Stimulated activated CD8-positive, alpha-beta memory T cell treated with anti-CD3 and anti-CD28 coated beads, Interleukin-7, amount 100 ng/mL, for 4 hours (primary cell): ENCODE measurements around the gene COL13A1.

Experiments used
- DNase-seq, 2 donors: peaks; one replicate each; pipeline ENCODE4 v3.0.0-alpha.2; 2020; ENCODE audit warnings: low read depth in 2 of 2

The COL13A1 gene

DNA sequence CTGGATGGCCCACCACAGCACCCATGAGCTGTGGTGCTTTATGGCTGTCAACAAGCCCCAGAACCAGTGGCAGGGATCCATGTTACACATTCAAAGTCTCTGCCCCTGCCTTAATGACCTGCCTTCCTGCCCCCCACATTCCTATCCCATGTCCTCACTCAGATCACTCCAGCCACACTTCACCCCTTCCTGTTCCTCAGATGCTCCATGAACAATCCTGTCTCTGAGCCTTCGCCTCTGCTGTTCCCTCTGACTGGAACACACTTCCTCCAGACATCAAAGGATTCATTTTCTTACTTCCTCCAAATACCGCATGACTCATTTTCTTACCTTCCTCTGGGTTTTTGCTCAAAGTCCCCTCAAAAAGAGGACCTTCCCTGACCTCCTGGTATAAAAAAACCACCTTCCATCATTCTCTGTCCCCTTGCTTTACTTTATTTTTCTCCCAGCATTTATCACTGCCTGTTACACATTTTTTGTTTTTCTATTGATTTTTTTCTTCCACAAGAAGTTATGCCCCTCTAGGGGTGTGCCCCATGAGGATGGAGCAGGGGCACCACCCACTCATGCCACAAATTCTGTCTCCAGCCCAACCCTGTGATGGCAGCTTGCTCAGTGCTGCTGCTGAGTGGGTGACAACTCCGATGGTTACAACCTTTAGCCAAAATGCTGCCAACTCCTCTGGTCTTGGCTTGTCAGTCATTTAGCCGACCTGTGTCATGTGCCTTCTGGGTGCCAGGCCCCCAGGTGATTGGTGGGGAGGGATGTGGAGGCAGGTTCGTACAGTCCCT, 18.2 kb downstream of the COL13A1 start:
- DNase-seq: no peak

DNA sequence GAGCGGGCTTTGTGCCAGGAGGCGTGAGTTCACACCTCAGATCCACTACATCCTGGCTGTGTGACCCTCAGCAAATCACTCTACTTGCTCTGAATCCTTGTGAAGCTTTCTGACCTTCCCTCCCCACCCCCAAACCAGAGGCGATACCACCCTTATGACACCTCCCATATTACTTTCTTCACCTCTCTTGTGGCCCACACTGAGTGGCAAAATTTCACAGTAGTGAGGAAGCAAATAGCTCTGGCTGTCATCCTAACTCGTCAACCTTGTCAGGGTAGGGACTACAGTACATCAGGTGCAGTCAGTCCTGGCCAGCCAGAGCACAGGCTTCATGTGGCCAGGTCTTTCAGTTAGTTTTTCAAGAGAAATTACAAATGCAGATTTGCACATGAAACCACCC, 19.1 kb downstream of the COL13A1 start:
- no peak for DNase-seq

DNA sequence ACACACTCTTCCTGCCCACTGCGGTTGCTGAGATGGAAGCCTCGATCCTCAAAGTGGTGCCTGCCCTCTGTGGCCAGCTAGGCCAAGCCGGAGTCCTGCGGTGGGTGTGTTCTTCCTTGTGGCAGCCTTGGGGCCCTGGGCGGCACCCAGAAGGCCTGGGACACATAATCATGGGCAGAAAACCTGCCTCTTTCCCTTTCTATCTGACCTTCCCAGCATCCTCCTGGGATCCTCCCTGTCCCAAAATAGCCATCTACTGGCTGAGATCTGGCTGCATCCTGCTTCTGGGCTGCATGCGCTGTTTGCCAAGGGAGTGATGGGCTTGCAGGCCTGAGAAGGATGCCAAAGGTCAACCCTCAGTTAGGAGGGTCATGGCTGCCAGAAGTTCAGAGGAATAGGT, 23.9 kb downstream of the COL13A1 start:
- no peak for DNase-seq

DNA sequence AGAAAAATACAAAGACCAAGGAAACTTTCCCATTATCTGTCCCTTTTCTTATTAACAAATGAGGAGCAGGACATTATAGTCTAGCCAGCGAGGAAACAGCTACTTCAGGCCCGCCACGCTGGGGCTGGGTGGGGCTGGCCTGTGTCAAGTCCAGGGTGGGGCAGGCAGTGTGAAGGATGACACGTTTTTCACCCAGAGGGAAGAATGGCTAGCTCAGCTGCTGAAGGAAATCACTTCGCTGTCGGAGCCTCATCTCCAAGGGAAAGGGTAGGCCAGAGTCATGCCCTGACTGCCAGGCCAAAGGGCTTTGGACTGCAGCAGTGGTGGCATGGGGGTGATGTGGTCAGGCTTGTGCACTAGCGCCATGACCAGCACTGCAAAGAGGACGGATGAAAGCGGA, 24.4 kb downstream of the COL13A1 start:
- no peak for DNase-seq

DNA sequence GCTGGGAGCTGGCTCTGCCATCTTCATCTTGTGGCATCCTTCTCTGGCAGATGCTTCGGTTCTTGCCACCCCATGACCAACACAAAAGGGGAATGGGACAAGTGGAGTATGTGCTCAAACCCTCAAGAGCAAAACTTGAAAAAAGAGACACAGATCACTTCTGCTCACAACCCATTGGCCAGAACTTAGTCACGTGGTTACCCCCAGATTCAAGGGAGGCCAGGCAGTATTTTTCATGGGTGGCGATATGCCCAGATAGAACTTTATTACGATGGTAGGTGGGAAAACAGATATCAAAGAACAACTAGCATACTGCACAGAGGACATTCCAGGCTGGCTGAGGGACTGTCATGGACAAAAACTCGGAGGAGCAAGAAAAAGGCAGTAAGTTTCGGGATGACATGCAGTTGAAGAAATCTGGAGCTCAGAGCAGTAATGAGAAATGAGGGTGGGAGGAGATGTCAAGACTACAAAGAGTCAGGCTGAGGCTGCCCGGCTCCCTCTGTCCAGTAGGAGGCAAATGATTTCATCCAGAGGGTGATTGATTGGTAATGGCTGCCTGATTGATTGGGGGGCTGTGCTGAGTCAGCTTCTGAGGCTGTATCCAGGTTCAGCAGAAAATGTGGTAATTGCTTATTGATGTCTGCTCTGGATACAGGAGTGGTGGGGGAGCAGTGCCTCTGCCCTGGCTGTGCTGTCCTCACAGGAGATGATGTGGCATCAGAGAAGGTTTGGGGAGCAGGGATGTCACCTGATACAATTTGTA, 25.3 kb downstream of the COL13A1 start:
- DNase-seq: no peak

DNA sequence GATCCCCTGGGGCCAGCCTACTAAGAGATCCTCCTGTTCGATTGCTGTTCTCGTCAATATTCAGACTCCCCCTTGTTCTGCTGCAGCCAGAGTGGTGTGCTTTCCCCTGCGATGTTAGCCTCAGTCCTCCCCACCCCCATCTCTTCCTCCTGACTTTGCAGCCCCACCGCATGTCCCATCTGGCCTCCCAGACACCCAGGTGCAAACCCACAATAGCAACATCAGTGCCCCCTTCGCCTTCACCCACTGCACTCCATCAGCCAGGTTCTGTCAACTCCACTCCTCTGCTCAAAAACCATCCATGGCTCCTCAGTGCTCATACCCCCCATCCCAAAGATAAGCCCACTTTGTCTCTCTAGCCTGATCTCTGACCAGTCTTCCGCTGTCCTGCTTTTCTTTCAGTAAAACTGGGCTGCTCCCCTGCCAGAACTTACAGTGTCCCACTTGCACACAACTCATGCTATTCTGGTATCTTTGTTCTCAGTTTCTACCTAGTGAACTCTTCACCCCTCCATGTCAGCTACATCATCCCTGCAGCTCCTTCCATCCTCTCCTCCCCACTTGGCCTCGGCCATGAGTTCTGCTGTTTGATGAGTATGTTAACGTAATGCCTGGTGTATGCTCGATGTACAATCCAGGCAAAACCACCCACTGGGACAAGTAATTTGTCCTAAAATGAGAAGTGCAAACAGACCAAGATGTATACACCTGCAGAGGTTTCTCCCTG, 26.6 kb downstream of the COL13A1 start:
- DNase-seq: no peak

DNA sequence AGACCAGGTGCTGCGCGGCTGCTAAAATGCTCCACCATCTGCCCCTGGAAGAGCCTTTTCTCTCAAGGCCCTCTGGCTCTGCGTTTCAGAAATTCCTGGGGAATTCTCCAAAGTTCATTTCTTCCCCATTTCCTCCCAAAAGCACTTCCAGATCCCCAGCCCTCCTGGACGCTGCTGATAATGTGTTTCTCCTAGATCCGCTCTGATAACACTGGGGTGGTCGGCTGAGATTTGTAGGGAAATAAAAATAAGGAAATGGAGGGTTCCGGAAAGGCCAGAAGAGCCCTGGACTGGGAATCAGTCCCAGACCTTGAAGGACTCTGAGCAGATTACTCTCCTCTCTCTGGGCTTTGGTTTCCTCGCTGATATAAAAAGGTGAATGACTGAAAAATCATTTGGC, 28.1 kb downstream of the COL13A1 start:
- DNase-seq: no peak

DNA sequence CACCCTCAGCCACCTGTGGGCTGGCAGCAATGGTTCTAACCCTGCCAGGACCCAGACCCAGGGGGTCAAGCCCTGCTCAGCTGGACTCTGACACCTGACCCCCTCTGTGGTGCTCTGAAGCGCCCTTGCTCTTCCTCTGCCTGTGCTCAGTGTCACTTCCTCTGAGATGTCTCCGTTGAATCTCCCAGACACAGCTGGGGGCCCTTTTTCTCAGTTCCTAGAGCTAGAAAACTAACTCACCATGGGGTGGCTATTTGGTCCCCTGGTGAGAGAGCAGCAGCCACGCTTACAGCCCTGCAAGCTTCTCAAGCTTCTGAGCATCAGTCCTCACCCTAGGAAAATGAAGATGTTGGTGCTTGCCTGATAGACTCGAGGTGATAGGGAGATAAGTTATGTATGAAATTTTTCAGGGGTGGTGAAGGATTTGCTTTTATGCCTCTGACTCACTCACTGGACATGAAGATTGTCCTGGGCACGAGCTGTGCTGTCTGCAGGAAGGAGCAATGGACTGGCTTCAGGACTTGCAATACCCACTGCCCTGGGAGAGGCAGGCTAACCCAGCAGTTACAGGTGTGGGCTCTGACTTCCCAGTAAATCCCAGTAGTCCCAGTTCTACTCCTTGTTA, 29.6 kb downstream of the COL13A1 start:
- DNase-seq: no peak

DNA sequence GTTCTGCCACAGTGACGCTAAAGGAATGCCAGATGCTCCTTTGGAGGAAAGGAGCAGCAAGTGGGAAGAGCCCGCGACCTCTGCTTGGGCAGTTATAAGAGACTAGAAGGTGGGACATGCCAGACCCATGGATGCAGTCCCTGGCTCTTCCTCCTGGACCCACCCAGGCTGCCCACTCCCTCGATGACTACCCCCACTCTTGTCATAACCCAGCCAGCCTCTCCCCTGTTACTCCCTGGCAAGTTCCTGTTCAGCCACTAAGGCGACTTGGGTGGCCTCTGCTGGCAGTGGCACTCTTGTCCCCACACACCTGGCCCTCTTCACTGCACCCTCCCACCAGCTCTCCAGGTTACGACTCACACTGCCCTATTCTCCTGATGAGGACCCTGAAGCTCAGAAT, 33.5 kb downstream of the COL13A1 start:
- no peak for DNase-seq

DNA sequence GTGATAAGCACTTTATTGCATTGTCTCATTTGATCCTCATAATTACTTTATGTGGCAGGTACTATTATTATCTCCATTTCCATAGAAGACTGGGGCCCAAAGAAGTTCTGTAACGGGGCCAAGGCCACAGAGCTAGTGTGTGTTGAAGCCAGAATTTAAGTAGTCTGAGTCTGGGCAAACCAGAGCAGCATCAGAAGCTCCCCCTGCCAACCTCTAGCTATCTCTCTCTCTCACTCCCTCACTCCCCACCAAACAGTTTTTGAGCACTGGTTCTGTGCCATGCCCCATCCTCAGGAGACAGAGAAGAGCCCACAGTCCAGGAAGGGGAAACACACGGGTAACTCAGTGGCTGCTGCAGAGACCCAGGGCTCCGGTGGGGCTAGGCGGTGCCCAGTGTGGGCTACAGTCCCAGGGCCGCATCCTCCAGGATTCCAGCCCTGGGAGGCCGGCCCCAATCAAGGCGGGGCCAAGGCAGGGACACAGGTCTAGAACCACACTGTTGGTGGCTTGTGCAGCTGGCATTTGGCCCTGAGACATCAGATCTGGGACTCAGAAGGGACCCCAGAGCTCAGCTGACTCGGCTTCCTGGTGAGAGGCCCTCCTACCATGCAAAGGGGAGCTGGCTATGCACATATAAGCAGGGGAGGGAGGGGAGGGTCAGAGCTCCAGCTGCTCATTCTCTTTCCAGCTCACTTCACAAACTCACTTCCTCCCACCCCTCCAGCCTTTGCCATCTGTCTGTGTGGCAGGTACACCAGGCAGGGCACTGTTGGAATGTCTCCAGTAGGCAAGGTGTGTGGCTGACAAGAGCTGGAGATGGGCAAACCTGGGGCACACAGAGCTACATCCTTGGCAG, 34.4 kb downstream of the COL13A1 start:
- DNase-seq: no peak

DNA sequence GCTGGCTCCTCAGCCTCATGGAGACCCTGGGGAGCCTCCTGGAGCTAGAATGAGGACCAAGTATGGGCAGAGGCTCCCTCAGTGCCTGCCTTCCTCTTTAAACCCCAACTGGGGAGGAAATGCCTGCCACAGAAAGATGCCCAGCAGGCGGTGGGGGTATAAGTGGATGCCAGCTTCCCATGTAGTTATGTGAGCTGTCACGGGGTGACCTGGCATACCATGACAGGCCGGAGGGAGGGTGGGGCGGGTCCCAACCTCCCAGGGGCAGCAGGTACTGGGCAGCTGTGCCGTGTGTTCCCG, 35.0 kb downstream of the COL13A1 start:
- DNase-seq: no peak

DNA sequence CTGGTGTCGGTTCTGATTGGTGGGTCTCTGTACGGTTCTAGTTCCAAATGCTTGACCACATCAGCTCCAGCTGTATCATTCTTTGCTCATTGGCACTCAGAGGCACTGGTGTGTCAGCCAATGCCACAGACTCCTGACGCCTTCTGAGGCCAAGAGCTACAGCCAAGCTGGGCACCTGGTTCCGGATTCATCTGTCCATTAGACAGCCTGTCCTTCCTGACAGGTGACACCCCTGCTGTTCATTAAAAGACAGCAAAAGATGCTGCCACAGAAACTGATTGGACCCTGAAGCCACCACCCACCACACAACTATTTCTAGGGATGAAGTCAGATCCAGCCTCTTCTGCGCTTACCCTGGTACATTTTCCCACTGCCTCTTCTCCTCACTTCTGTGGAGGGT, 35.6 kb downstream of the COL13A1 start:
- no peak for DNase-seq

DNA sequence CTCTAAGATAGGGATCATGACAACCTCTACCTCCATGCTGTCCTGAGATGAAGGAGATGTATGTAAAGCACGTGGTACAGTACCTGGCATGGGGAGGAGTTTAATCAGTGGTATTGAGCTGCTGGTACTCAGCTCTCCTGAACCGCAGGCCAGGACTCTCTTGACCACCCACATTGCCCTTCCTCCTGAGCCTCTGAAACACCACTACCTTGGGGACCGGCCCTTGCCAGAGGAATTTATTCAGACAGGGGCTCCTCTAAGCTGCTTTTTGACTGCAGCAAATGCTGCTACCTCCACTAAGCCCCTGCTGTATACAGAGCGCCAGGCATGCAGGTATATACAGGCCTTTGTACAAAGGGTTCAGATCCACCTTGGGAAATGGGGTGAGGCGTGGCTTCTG, 36.7 kb downstream of the COL13A1 start:
- no peak for DNase-seq

DNA sequence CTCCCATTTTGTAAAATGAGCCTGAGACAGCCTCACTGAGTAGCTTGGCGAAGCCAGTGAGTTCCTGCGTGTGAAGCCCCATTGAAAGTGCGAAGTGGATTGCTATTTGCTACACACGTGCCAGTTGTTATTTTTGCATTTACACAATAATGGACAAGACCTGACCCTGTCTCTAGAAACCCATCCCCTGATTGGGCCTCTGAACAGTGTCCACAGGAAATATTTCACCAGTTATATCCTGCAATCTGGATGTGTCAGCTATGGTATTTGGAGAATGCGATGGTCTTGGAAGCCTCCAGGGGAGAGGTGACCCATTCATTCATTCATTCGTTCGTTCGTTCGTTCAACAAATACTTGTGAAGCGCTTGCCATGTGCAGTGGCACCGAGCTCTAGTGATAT, 37.1 kb downstream of the COL13A1 start:
- DNase-seq: no peak

DNA sequence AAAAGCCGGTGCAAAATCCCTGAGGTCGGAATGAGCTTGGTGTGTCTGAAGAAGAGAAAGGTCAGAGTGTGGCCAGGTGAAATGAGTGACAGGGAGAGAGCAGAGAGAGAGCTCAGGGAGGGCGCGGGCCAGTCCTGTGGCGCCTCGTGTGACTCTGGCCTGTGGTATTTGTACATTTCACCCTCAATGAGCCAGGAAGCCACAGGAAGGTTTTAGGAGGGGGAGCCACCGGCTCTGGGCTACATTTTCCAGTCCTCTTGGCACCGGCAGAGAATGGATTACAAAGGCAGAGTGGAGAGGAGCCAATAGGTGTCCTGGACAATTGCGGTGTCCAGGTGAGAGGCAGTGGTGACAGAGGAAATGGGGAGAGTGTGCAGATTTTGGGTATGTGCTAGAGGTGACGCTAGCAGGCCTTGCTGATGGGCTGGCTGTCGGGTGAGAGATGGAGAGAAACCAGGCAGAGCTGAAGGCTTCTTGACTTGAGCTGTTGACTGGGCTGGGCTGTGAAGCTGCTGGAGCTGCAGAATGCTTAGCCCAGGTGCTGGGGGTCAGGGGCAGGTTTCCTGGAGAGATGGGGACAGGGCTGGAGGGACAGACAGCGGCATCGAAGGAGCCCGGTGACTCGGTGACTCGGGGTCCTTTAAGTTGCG, 38.1 kb downstream of the COL13A1 start:
- no peak for DNase-seq

DNA sequence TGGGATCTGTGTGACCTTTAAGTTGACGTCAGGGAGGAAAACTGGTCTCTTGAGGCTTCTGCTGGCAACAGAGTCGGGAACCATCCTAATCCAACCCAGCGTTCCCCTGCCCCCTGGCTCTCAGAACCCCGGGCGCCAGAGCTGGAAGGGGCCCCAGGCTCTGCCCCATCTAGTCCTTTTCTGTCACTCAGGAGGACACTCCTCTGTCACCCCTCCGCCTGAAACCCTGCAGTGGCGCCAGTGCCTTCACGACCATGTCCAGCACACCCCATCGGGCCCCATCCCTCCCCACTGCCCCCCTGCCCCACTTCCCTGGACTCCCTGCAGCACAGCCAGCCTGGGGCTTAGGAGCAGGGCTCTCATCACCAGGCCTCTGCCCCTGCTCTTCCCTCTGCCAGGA, 39.1 kb downstream of the COL13A1 start:
- DNase-seq: no peak

DNA sequence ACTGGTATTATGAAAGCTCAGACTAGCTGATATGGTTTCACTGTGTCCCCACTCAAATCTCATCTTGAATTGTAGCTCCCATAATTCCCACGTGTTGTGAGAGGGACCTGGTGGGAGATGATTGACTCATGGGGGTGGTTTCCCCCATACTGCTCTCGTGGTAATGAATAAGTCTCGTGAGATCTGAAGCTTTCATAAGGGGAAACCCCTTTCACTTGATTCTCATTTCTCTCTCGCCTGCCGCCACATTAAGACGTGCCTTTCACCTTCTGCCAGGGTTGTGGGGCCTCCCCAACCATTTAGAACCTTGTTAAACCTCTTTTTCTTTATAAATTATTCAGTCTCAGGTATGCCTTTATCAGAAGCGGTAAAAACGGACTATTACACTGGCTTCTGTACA, 40.3 kb downstream of the COL13A1 start:
- no peak for DNase-seq

DNA sequence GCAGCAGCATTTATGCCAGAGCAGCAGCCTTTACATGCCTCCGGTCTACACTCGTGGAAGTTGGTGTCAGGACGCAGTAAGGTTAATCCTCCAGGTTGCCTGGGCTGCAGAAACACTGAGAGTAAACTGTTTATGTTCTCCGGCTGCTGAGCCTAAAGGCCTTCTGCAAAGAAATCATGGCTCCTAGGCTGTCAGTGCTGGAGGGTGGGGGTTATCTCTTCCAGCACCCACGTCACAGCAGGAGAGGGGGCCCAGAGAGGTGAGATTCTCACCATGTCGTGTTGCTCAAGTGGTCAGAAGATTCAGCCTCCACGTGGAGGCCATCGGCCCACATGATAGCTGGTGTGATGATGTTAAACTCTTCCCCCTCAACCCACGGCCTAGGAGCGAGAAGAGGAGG, 41.2 kb downstream of the COL13A1 start:
- DNase-seq: no peak

DNA sequence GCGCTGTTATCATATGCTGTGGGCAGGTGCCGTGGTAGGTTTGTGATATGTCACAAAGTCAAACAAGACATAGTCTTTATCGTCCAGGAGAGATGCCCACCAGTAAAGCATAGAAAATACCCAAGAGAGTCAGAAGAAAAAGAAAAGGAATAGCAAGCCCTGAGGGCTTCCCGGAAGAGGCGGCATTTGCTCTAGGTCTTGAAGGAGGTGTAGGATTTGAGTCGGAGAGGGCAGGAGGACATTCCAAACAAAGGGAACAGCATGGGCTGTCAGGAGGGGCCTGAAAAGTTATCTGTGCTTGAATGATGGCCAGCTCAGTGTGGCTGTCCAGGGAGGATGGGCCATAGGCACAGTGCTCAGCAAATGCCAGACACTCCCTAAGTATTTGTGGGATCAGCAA, 42.2 kb downstream of the COL13A1 start:
- DNase-seq: no peak

DNA sequence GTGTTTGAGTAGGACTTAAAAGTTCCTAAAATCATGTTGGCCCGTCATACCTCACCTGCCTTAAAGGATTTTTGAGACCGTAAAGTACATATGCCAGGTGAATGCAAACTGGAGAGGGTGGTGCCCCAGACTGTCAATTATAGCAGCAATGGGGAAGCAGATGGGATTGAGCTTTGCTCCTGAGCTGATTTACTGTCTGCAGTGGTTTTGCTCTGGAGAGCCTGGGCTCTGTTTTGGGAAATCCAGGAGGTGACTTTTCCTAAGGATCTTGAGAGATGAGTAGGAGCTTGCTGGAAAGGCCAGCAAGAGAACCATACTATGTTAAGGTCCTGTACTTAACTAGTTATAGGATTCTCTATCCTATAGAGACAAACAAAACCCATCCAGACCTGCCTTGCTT, 43.0 kb downstream of the COL13A1 start:
- DNase-seq: no peak
